Transverse colon (tissue), 4 donors: Measurements from ENCODE around the gene DNPEP.

ENCODE experiments used
- POLR2AphosphoS5 ChIP-seq, 3 donors: sonication (generic); formaldehyde crosslinking; IDR thresholded peaks; one replicate each; pipeline ENCODE4 v1.6.1; 2016; ENCODE audit warnings: antibody characterized with exemption in 3 of 3
- TF ChIP-seq, protein P1 (sequence below), 5 experiments: fragments of 200-600 bp in 3 of 5; fragments of 450-650 bp in 2 of 5; sonication (generic) in 3 of 5; IDR thresholded peaks; 1 replicate in 2 of 5; 2 replicates in 3 of 5; pipeline ENCODE4 v1.5.1; 2016 to 2017; ENCODE audit warnings: antibody characterized with exemption in 5 of 5, inconsistent platforms in 3 of 5, mild to moderate bottlenecking in 2 of 5, moderate library complexity in 1 of 5

DNA sequence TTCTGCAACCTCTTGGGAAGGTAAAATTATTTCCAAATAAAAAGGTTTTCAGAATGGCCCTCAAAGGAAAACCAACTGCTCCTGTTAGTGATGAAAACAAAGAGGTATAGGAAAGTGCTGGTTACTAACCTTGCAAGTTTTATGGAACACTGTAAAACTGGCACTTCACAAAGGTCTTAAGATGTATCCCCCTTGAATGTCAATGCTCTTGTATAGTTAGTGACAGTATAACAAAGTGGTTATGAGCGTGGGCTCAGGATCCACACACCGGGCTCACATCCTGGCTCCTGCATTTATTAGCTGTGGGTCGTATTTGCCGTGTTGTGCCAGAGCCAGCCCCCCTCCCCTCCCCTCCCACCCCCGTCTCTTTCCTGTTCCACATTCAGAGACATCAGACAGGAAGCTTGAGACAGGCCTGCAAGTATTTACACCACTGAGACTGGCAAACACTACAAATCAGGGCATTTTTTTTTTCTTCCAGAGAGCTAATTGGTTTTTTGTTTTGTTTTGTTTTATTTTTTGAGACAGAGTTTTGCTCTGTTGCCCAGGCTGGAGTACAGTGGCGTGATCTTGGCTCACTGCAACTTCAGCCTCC is 9.2 kb upstream of the DNPEP start:
- no peak for TF ChIP-seq POLR2AphosphoS5 (IDR thresholded peaks at IDR 0.05)
- TF ChIP-seq, protein P1, sequence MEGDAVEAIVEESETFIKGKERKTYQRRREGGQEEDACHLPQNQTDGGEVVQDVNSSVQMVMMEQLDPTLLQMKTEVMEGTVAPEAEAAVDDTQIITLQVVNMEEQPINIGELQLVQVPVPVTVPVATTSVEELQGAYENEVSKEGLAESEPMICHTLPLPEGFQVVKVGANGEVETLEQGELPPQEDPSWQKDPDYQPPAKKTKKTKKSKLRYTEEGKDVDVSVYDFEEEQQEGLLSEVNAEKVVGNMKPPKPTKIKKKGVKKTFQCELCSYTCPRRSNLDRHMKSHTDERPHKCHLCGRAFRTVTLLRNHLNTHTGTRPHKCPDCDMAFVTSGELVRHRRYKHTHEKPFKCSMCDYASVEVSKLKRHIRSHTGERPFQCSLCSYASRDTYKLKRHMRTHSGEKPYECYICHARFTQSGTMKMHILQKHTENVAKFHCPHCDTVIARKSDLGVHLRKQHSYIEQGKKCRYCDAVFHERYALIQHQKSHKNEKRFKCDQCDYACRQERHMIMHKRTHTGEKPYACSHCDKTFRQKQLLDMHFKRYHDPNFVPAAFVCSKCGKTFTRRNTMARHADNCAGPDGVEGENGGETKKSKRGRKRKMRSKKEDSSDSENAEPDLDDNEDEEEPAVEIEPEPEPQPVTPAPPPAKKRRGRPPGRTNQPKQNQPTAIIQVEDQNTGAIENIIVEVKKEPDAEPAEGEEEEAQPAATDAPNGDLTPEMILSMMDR (IDR thresholded peaks at IDR 0.05), result no peak
